HepG2 (cell line): ENCODE data around the gene PRDX3. TPM values are rescaled to one million over a fixed set of nuclear protein-coding genes. Genes with fewer than 3 reads are reported as not detected.

Source experiments
- AGO2 ChIP-seq: fragments of 200-400 bp; formaldehyde crosslinking; optimal IDR thresholded peaks from 2 replicates; pipeline ENCODE3; 2017; ENCODE audit warnings: mild to moderate bottlenecking, low read depth, low read length, moderate library complexity
- ARNT ChIP-seq: fragments of 450-650 bp; IDR thresholded peaks from 2 replicates; pipeline ENCODE4 v1.6.1; 2017
- ATF2 ChIP-seq: sonication (generic); formaldehyde crosslinking; IDR thresholded peaks from 2 replicates; pipeline ENCODE4 v1.4.0; 2020; ENCODE audit warnings: missing genetic modification reagents
- BCL6 ChIP-seq: IDR thresholded peaks from 2 replicates; pipeline ENCODE4 v1.6.1; 2016; ENCODE audit warnings: missing genetic modification reagents, missing compliant biosample characterization
- CSRNP2 ChIP-seq: sonication (generic); formaldehyde crosslinking; conservative IDR thresholded peaks from 2 replicates; pipeline ENCODE4 v1.8.0; 2022; ENCODE audit warnings: low read depth, missing genetic modification reagents
- DR1 ChIP-seq: sonication (generic); formaldehyde crosslinking; IDR thresholded peaks from 2 replicates; pipeline ENCODE4 v1.8.0; 2021; ENCODE audit warnings: mild to moderate bottlenecking, missing genetic modification reagents, inconsistent platforms
- GABPB1 ChIP-seq: IDR thresholded peaks from 2 replicates; pipeline ENCODE4 v1.6.1; 2016; ENCODE audit warnings: mild to moderate bottlenecking, missing genetic modification reagents, moderate library complexity, missing compliant biosample characterization
- GATAD2A ChIP-seq: IDR thresholded peaks from 2 replicates; pipeline ENCODE4 v1.6.1; 2016
- IKZF1 ChIP-seq: fragments of 450-650 bp; IDR thresholded peaks from 2 replicates; pipeline ENCODE4 v1.7.1; 2016
- KLF16 ChIP-seq, 2 experiments: sonication (generic) in 1 of 2; formaldehyde crosslinking in 1 of 2; IDR thresholded peaks; 2 replicates each; pipeline versions ENCODE4 v1.6.1 to v1.8.0; 2016 to 2023; ENCODE audit warnings: missing genetic modification reagents in 2 of 2, missing compliant biosample characterization in 1 of 2
- MAFK ChIP-seq, 2 experiments: IDR thresholded peaks in 1 of 2; conservative IDR thresholded peaks in 1 of 2; 2 replicates each; pipeline ENCODE4 v1.6.1; 2011; ENCODE audit warnings: improper control_type of control experiment in 2 of 2, low read length in 2 of 2
- NR2F1 ChIP-seq, 2 experiments: fragments of 450-650 bp in 1 of 2; formaldehyde crosslinking in 1 of 2; IDR thresholded peaks; 2 replicates each; pipeline versions ENCODE4 v1.5.0 to v1.6.1; 2016 to 2020; ENCODE audit warnings: mild to moderate bottlenecking in 1 of 2, missing compliant biosample characterization in 1 of 2, missing genetic modification reagents in 1 of 2, moderate library complexity in 1 of 2
- PHF5A ChIP-seq: IDR thresholded peaks from one replicate; pipeline ENCODE4 v1.6.1; 2018; ENCODE audit warnings: low read depth, missing genetic modification reagents; ENCODE audit not compliant: unreplicated experiment
- RBAK ChIP-seq: sonication (generic); formaldehyde crosslinking; IDR thresholded peaks from 2 replicates; pipeline ENCODE4 v1.5.1; 2020; ENCODE audit warnings: mild to moderate bottlenecking, missing genetic modification reagents
- REL ChIP-seq: sonication (generic); formaldehyde crosslinking; conservative IDR thresholded peaks from 2 replicates; pipeline ENCODE4 v1.8.0; 2022; ENCODE audit warnings: mild to moderate bottlenecking, missing genetic modification reagents, moderate library complexity
- SP2 ChIP-seq: sonication (generic); formaldehyde crosslinking; IDR thresholded peaks from 2 replicates; pipeline ENCODE4 v1.5.1; 2020; ENCODE audit warnings: mild to moderate bottlenecking, missing genetic modification reagents
- TFDP2 ChIP-seq: sonication (generic); formaldehyde crosslinking; IDR thresholded peaks from 2 replicates; pipeline ENCODE4 v1.4.0; 2020; ENCODE audit warnings: missing genetic modification reagents
- TRIM24 ChIP-seq: sonication (generic); formaldehyde crosslinking; IDR thresholded peaks from 2 replicates; pipeline ENCODE4 v1.8.0; 2022; ENCODE audit warnings: mild to moderate bottlenecking, missing genetic modification reagents
- ZFP36L1 ChIP-seq: sonication (generic); formaldehyde crosslinking; IDR thresholded peaks from 2 replicates; pipeline ENCODE4 v1.8.0; 2022; ENCODE audit warnings: mild to moderate bottlenecking, missing genetic modification reagents, moderate library complexity
- ZNF160 ChIP-seq: sonication (generic); formaldehyde crosslinking; IDR thresholded peaks from 2 replicates; pipeline ENCODE4 v1.8.0; 2022; ENCODE audit warnings: mild to moderate bottlenecking, inconsistent platforms, missing genetic modification reagents
- ZNF232 ChIP-seq: sonication (generic); formaldehyde crosslinking; IDR thresholded peaks from 2 replicates; pipeline ENCODE4 v1.4.0; 2020; ENCODE audit warnings: missing genetic modification reagents, borderline replicate concordance
- ZNF256 ChIP-seq: sonication (generic); formaldehyde crosslinking; conservative IDR thresholded peaks from 2 replicates; pipeline ENCODE4 v1.4.0; 2020; ENCODE audit warnings: missing genetic modification reagents
- ZNF530 ChIP-seq: sonication (generic); formaldehyde crosslinking; IDR thresholded peaks from 2 replicates; pipeline ENCODE4 v1.5.0; 2020; ENCODE audit warnings: low read depth, mild to moderate bottlenecking, missing genetic modification reagents
- ZNF580 ChIP-seq: IDR thresholded peaks from 2 replicates; pipeline ENCODE4 v1.6.1; 2016; ENCODE audit warnings: low read depth, borderline replicate concordance
- ZNF678 ChIP-seq: sonication (generic); formaldehyde crosslinking; IDR thresholded peaks from 2 replicates; pipeline ENCODE4 v1.4.0; 2020; ENCODE audit warnings: mild to moderate bottlenecking, missing genetic modification reagents
- polyA plus RNA-seq, 8 experiments: library from polyadenylated mRNA; depleted of rRNA in 3 of 8; stranded (reverse) in 7 of 8; unstranded in 1 of 8; fragments of >200 nt; fragmentation: Illumina TruSeq in 4 of 8; extraction: Trizol in 4 of 8; gene quantifications; 2 replicates each; pipeline versions ENCODE4 v1.2.1 to v1.2.3, GENCODE V29; 2011 to 2016; ENCODE audit warnings: low read depth in 4 of 8, missing spikeins in 1 of 8, mixed read lengths in 1 of 8; ENCODE audit not compliant: insufficient read depth in 1 of 8
- total RNA-seq, 5 experiments: library from RNA; depleted of rRNA; stranded (reverse); fragments of >200 nt; fragmentation: Illumina TruSeq; extraction: Trizol; gene quantifications; 2 replicates each; pipeline ENCODE4 v1.2.3, GENCODE V29; 2016; ENCODE audit warnings: low read depth in 1 of 5
- TF ChIP-seq, protein P1 (sequence below): sonication (generic); formaldehyde crosslinking; IDR thresholded peaks from 2 replicates; pipeline ENCODE4 v1.5.1; 2020; ENCODE audit warnings: mild to moderate bottlenecking, moderate library complexity, missing genetic modification reagents

Gene PRDX3
- total and polyA plus RNA-seq, 2 of the 13 experiments (the other 11 are each of a cell fraction or from before 2014, with no cell fraction given), result 407 to 565 TPM

DNA sequence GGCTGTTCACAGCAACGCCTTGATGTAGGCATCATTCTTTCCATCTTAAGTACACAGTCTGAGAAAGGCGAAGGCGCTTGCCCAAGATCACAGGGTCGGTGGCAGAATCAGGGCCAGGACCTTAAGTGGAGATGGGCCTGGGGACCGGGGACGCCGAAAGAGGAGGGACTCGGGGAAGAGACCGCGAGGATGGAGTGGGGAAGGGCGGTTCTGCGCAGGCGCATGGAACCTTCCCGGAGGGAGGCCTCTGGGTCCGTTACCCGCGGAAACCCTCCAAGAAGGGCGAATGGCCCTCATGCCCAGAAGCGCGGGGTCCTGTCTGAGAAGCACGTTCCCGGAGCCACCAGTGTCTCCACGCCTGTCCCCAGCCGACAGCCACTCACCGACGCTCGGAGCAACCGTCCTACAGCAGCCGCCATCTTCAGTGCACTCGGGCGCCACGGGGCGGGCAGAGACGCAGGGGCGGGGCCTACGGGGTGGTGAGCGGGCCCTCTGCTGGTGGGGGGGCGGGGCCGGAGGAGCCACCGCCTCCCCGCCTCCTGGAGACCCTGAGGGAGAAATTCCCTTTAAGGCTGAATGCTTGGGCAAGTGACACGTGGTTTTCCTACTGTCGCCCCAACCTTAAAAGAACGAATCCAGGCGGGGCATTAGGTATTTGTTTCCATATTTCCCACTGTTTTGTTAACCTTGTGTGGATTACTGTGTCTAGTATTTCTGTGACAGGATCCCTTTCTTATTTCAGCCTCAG lies at the start of gene PRDX3 (continued):
- TF ChIP-seq GATAD2A (CRISPR knock-in tag) (0 out of 2 replicates have a peak, but pooled peaks have one; percentile 10), IKZF1 (no peak), ZFP36L1 (no peak), ZNF160 (peak; percentile 88; the same call in 1 of the 2 replicates), KLF16 (CRISPR knock-in tag; IDR thresholded peaks at IDR 0.05) (peak; percentile 42 to 52; a peak in 2 of 4 replicates), ZNF530 (CRISPR knock-in tag) (no peak), PHF5A (CRISPR knock-in tag) (no peak), SP2 (no peak), ZNF678 (CRISPR knock-in tag) (no peak), TFDP2 (peak; percentile 61; the same call in 1 of the 2 replicates), ZNF256 (CRISPR knock-in tag) (no peak), GABPB1 (CRISPR knock-in tag) (peak; percentile 70), RBAK (no peak), TRIM24 (CRISPR knock-in tag) (no peak), REL (CRISPR knock-in tag) (peak; percentile 87), ZNF580 (CRISPR knock-in tag) (no peak), AGO2 (peak; percentile 77), ZNF232 (no peak), MAFK (conservative IDR thresholded peaks at IDR 0.05 in 1 of 2, IDR thresholded peaks at IDR 0.05 in 1 of 2; ENCODE audit: low read length in 2 of 2) (no peak), ATF2 (CRISPR knock-in tag) (0 out of 2 replicates have a peak, but pooled peaks have one; percentile 15), BCL6 (CRISPR knock-in tag) (peak; percentile 13; the same call in 1 of the 2 replicates), CSRNP2 (CRISPR knock-in tag) (no peak), ARNT (no peak), NR2F1 (CRISPR knock-in tag; IDR thresholded peaks at IDR 0.05) (no peak), DR1 (no peak)
- TF ChIP-seq, protein P1, sequence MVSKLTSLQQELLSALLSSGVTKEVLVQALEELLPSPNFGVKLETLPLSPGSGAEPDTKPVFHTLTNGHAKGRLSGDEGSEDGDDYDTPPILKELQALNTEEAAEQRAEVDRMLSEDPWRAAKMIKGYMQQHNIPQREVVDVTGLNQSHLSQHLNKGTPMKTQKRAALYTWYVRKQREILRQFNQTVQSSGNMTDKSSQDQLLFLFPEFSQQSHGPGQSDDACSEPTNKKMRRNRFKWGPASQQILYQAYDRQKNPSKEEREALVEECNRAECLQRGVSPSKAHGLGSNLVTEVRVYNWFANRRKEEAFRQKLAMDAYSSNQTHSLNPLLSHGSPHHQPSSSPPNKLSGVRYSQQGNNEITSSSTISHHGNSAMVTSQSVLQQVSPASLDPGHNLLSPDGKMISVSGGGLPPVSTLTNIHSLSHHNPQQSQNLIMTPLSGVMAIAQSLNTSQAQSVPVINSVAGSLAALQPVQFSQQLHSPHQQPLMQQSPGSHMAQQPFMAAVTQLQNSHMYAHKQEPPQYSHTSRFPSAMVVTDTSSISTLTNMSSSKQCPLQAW, result no peak
